GM12892 (cell line): ENCODE results near the gene TOX3.

Experiments used
- POLR2A ChIP-seq: IDR thresholded peaks from 2 replicates; pipeline ENCODE4 v1.6.1; 2011; ENCODE audit warnings: low read depth, low read length, control low read depth
- POLR2AphosphoS5 ChIP-seq: IDR thresholded peaks from 2 replicates; pipeline ENCODE4 v1.6.1; 2011; ENCODE audit warnings: low read depth, low read length, control low read depth
- TAF1 ChIP-seq: IDR thresholded peaks from 2 replicates; pipeline ENCODE4 v1.6.1; 2011; ENCODE audit warnings: low read depth, mild to moderate bottlenecking, control low read depth, low read length, borderline replicate concordance

- TF ChIP-seq TAF1 (no peak), POLR2A (no peak), POLR2AphosphoS5 (no peak)
Observed at GRCh38 chr16:52446080-52446479, 100.9 kb downstream of the TOX3 start.
